Panc1 (cell line): Measurements from ENCODE around the gene DUSP8.

Source experiments
- POLR2AphosphoS5 ChIP-seq: IDR thresholded peaks from 2 replicates; pipeline ENCODE4 v1.6.1; 2012; ENCODE audit warnings: mild to moderate bottlenecking, low read depth, low read length, moderate library complexity
- REST ChIP-seq, 2 experiments: IDR thresholded peaks; 2 replicates each; pipeline ENCODE4 v1.6.1; 2011 to 2012; ENCODE audit warnings: low read depth in 2 of 2, control low read depth in 1 of 2, low read length in 1 of 2, mild to moderate bottlenecking in 1 of 2, moderate library complexity in 1 of 2; ENCODE audit not compliant: insufficient read depth in 1 of 2
- SIN3A ChIP-seq: IDR thresholded peaks from 2 replicates; pipeline ENCODE4 v1.6.1; 2012; ENCODE audit warnings: low read depth, mild to moderate bottlenecking, low read length, moderate library complexity, borderline replicate concordance; ENCODE audit not compliant: insufficient read depth
- TCF7L2 ChIP-seq: IDR thresholded peaks from 2 replicates; pipeline ENCODE4 v1.6.1; 2011; ENCODE audit warnings: mild to moderate bottlenecking, low read depth, low read length, inconsistent platforms
- TF ChIP-seq, protein P1 (sequence below): fragments of 450-650 bp; IDR thresholded peaks from 2 replicates; pipeline ENCODE4 v1.5.1; 2017; ENCODE audit warnings: mild to moderate bottlenecking

GRCh38 chr11:1573903-1574237 lies 1.8 kb upstream of the DUSP8 start:
- TF ChIP-seq, protein P1, sequence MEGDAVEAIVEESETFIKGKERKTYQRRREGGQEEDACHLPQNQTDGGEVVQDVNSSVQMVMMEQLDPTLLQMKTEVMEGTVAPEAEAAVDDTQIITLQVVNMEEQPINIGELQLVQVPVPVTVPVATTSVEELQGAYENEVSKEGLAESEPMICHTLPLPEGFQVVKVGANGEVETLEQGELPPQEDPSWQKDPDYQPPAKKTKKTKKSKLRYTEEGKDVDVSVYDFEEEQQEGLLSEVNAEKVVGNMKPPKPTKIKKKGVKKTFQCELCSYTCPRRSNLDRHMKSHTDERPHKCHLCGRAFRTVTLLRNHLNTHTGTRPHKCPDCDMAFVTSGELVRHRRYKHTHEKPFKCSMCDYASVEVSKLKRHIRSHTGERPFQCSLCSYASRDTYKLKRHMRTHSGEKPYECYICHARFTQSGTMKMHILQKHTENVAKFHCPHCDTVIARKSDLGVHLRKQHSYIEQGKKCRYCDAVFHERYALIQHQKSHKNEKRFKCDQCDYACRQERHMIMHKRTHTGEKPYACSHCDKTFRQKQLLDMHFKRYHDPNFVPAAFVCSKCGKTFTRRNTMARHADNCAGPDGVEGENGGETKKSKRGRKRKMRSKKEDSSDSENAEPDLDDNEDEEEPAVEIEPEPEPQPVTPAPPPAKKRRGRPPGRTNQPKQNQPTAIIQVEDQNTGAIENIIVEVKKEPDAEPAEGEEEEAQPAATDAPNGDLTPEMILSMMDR, result no peak
- TF ChIP-seq SIN3A, result 0 out of 2 replicates have a peak, but pooled peaks have one; percentile 60
- TF ChIP-seq POLR2AphosphoS5, result no peak
- TF ChIP-seq REST (IDR thresholded peaks at IDR 0.05; ENCODE audit: insufficient read depth in 1 of 2, low read depth in 2 of 2, low read length in 1 of 2), result no peak
- TF ChIP-seq TCF7L2, result no peak
